Nephron (organoid): ENCODE measurements around the gene ITGA4.

Source experiments
- H3K27ac Mint-ChIP-seq, 3 experiments: 2 replicates each; pipeline ENCODE4 v1.8.0; 2020; ENCODE audit warnings: mixed read lengths in 3 of 3, mild to moderate bottlenecking in 2 of 3, moderate library complexity in 1 of 3
- H3K27me3 Mint-ChIP-seq: 2 replicates; pipeline ENCODE4 v1.8.0; 2021; ENCODE audit warnings: low read depth, mild to moderate bottlenecking, moderate library complexity, mixed read lengths
- H3K36me3 Mint-ChIP-seq: 2 replicates; pipeline ENCODE4 v1.8.0; 2020; ENCODE audit warnings: low read depth, mixed read lengths
- H3K4me1 Mint-ChIP-seq: 2 replicates; pipeline ENCODE4 v1.8.0; 2020; ENCODE audit warnings: mixed read lengths
- H3K4me3 Mint-ChIP-seq, 3 experiments: 2 replicates each; pipeline ENCODE4 v1.8.0; 2020; ENCODE audit warnings: mild to moderate bottlenecking in 3 of 3, mixed read lengths in 3 of 3, moderate library complexity in 2 of 3
- H3K9me3 Mint-ChIP-seq: 2 replicates; pipeline ENCODE4 v1.8.0; 2020; ENCODE audit warnings: mixed read lengths
- TF ChIP-seq, protein P1 (sequence below), 3 experiments: fragments of 200-600 bp; sonication (generic); IDR thresholded peaks; one replicate each; pipeline ENCODE4 v1.5.0; 2021; ENCODE audit warnings: antibody characterized with exemption in 3 of 3; ENCODE audit not compliant: unreplicated experiment in 3 of 3

The ITGA4 gene

GRCh38 chr2:181581534-181581933 lies 124.3 kb downstream of the ITGA4 start:
- peaks cover 4% of the 10 kb centered on the region for H3K4me1 Mint-ChIP-seq
- TF ChIP-seq, protein P1, sequence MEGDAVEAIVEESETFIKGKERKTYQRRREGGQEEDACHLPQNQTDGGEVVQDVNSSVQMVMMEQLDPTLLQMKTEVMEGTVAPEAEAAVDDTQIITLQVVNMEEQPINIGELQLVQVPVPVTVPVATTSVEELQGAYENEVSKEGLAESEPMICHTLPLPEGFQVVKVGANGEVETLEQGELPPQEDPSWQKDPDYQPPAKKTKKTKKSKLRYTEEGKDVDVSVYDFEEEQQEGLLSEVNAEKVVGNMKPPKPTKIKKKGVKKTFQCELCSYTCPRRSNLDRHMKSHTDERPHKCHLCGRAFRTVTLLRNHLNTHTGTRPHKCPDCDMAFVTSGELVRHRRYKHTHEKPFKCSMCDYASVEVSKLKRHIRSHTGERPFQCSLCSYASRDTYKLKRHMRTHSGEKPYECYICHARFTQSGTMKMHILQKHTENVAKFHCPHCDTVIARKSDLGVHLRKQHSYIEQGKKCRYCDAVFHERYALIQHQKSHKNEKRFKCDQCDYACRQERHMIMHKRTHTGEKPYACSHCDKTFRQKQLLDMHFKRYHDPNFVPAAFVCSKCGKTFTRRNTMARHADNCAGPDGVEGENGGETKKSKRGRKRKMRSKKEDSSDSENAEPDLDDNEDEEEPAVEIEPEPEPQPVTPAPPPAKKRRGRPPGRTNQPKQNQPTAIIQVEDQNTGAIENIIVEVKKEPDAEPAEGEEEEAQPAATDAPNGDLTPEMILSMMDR (IDR thresholded peaks at IDR 0.05; ENCODE audit: unreplicated experiment in 3 of 3) = no peak
- no peak overlapping the region for H3K27ac Mint-ChIP-seq
- no peak overlapping the region for H3K4me3 Mint-ChIP-seq
- no peaks in the 10 kb centered on the region for H3K9me3 Mint-ChIP-seq
- peaks cover 4% of the 10 kb centered on the region for H3K27me3 Mint-ChIP-seq
- H3K36me3 Mint-ChIP-seq = no peaks in the 10 kb centered on the region

GRCh38 chr2:181585732-181586131 lies 128.5 kb downstream of the ITGA4 start:
- peaks cover 11% of the 10 kb centered on the region for H3K4me1 Mint-ChIP-seq
- TF ChIP-seq, protein P1 (IDR thresholded peaks at IDR 0.05; ENCODE audit: unreplicated experiment in 3 of 3) = no peak
- H3K4me3 Mint-ChIP-seq = no peak overlapping the region
- H3K27me3 Mint-ChIP-seq = peaks cover 4% of the 10 kb centered on the region
- no peaks in the 10 kb centered on the region for H3K36me3 Mint-ChIP-seq
- no peaks in the 10 kb centered on the region for H3K9me3 Mint-ChIP-seq
- H3K27ac Mint-ChIP-seq = peak overlapping the region; percentile 72 to 98 (median 91)
